GM10847 (cell line): ENCODE results near the gene KRT74.

Experiments used
- POLR2A ChIP-seq: IDR thresholded peaks from 2 replicates; pipeline ENCODE4 v1.6.1; 2011; ENCODE audit not compliant: insufficient read length; ENCODE audit errors: extremely low read depth

The KRT74 gene

GRCh38 chr12:52581481-52581880 is 7.8 kb upstream of the KRT74 start:
- TF ChIP-seq POLR2A, result no peak

- TF ChIP-seq POLR2A, result no peak
Measured at GRCh38 chr12:52581066-52581465, 7.4 kb upstream of the KRT74 start.

GRCh38 chr12:52580496-52580895 is 6.9 kb upstream of the KRT74 start:
- TF ChIP-seq POLR2A, result no peak

- no peak for TF ChIP-seq POLR2A
Measured at GRCh38 chr12:52579468-52580465, 6.1 kb upstream of the KRT74 start.

- no peak for TF ChIP-seq POLR2A
Measured at GRCh38 chr12:52578469-52578868, 4.8 kb upstream of the KRT74 start.

GRCh38 chr12:52577316-52577715 is 3.7 kb upstream of the KRT74 start:
- no peak for TF ChIP-seq POLR2A

- no peak for TF ChIP-seq POLR2A
Measured at GRCh38 chr12:52575948-52576347, 2.3 kb upstream of the KRT74 start.

- TF ChIP-seq POLR2A, result no peak
Measured at GRCh38 chr12:52575256-52575655, 1.6 kb upstream of the KRT74 start.

- TF ChIP-seq POLR2A, result no peak
Measured at GRCh38 chr12:52573306-52573705, 337 bp downstream of the KRT74 start.

- TF ChIP-seq POLR2A, result no peak
Measured at GRCh38 chr12:52570511-52570910, 3.1 kb downstream of the KRT74 start.

GRCh38 chr12:52568111-52568510 is 5.5 kb downstream of the KRT74 start:
- no peak for TF ChIP-seq POLR2A

GRCh38 chr12:52566847-52567291 is 6.8 kb downstream of the KRT74 start:
- no peak for TF ChIP-seq POLR2A

GRCh38 chr12:52564582-52564981 is 9.1 kb downstream of the KRT74 start:
- TF ChIP-seq POLR2A, result no peak

GRCh38 chr12:52561880-52562449 is 11.7 kb downstream of the KRT74 start:
- TF ChIP-seq POLR2A, result no peak

GRCh38 chr12:52559979-52560378 is 13.7 kb downstream of the KRT74 start:
- no peak for TF ChIP-seq POLR2A

GRCh38 chr12:52558781-52559445 is 14.7 kb downstream of the KRT74 start:
- no peak for TF ChIP-seq POLR2A
